ENCODE results near the gene PDS5A.
"Not testable (repeated sequence)": the region's sequence is repeated elsewhere in the genome, so short reads cannot be mapped to it uniquely, and the experiment has no call there.

Gene PDS5A

GRCh38 chr4:39786838-39787237 lies 190.9 kb downstream of the PDS5A start (continued):
- TF ChIP-seq PATZ1 (tag by site-specific recombination; IDR thresholded peaks at IDR 0.05) (no peak), ZNF10 (tag by site-specific recombination; IDR thresholded peaks at IDR 0.05) (no peak), HOXA7 (CRISPR knock-in tag; IDR thresholded peaks at IDR 0.05; ENCODE audit: borderline replicate concordance) (no peak)

- Histone ChIP-seq H3K4me1 (ENCODE audit: control insufficient read depth, insufficient read depth, low read length) (no peaks in the 10 kb centered on the region), H3K9me3 (ENCODE audit: control insufficient read depth, insufficient read depth, low read depth, low read length) (no peaks in the 10 kb centered on the region), H3K27ac (ENCODE audit: extremely low read depth, low read depth, low read length) (no peak overlapping the region), H3K36me3 (ENCODE audit: control insufficient read depth in 2 of 2, insufficient read depth in 1 of 2, low read length in 2 of 2) (peaks cover 0 to 3% of the 10 kb centered on the region in 2 experiments; a peak in 1 of 3 replicates), H3K4me3 (ENCODE audit: low read depth, low read length) (no peak overlapping the region)
- ChIA-PET POLR2A (no interaction called here), CTCF (no interaction called here)
- 0 out of 2 replicates have a peak, but pooled peaks have one; percentile 39 for TF ChIP-seq SP7 (tag by site-specific recombination; IDR thresholded peaks at IDR 0.05)
- TF ChIP-seq TCF7L2 (IDR thresholded peaks at IDR 0.05; ENCODE audit: borderline replicate concordance, low read depth, low read length): no peak
- no peak for TF ChIP-seq TSHZ1 (tag by site-specific recombination; IDR thresholded peaks at IDR 0.05; ENCODE audit: borderline replicate concordance)
These were observed 192.6 kb downstream of the PDS5A start for GRCh38 chr4:39785083-39785482.

- CTCF ChIA-PET; POLR2A ChIA-PET; H3K4me1 ChIP-seq (ENCODE audit: control insufficient read depth, insufficient read depth, low read length); H3K27ac ChIP-seq (ENCODE audit: extremely low read depth, low read depth, low read length); H3K4me3 ChIP-seq (ENCODE audit: low read depth, low read length); H3K9me3 ChIP-seq (ENCODE audit: control insufficient read depth, insufficient read depth, low read depth, low read length): not testable (repeated sequence)
- H3K36me3 ChIP-seq (ENCODE audit: control insufficient read depth in 2 of 2, insufficient read depth in 1 of 2, low read length in 2 of 2): peaks cover 5 to 24% of the 10 kb centered on the region in 2 experiments; a peak in 2 of 3 replicates
- TF ChIP-seq SP7 (tag by site-specific recombination; IDR thresholded peaks at IDR 0.05): peak; percentile 64
These were observed 195.7 kb downstream of the PDS5A start for GRCh38 chr4:39781988-39782387.
